ENCODE results near the gene SLC38A9.

Gene SLC38A9

GRCh38 chr5:55649963-55650362, 62.2 kb downstream of the SLC38A9 start:
- no peak for DNase-seq (ENCODE audit: low spot score)

GRCh38 chr5:55645304-55645703, 66.8 kb downstream of the SLC38A9 start:
- DNase-seq (ENCODE audit: low spot score), result no peak

GRCh38 chr5:55638455-55638854, 73.7 kb downstream of the SLC38A9 start:
- no peak for DNase-seq (ENCODE audit: low spot score)

DNA sequence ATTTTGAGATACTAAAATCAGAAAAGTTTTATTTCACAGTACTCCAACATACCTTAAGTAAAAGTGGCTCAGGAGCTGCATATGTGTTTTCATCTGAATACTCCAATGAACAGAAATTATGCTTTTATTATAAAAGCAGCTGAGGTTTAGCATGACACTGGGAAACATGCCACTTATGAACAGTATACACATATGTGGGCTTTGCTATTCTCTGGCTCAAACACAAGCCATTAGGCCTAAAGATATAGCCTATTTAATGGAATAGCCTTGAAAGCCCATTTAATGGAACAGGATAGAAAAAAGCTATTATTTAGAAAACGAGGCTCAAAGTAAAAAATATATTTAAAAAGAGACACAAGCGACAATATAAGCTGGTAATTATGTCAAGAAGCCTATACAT, 74.1 kb downstream of the SLC38A9 start:
- DNase-seq (ENCODE audit: low spot score), result no peak

- DNase-seq (ENCODE audit: low spot score), result no peak
Measured at GRCh38 chr5:55636683-55637082, 75.4 kb downstream of the SLC38A9 start.

DNA sequence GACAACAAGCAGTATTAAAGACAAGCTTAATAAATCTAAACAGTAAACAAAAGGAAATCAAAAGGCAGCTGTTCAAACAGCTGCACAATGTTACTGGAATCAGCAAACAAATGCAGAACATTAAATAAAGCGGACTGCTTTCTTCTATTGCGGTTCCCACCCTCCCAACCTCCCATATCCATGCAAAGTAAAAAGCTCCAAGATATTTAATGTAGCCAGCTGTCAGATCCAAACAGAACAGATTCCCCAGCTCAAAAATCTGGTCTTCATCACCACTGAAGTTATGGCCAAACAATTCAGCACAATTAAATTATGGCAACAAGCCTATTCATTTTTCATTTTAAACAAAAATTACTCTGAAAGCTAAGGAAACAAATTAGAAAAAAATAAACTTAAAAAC, 75.9 kb downstream of the SLC38A9 start:
- DNase-seq (ENCODE audit: low spot score), result no peak

GRCh38 chr5:55634866-55635265, 77.3 kb downstream of the SLC38A9 start:
- no peak for DNase-seq (ENCODE audit: low spot score)

- DNase-seq (ENCODE audit: low spot score), result no peak
Measured at GRCh38 chr5:55634209-55634805, 77.8 kb downstream of the SLC38A9 start.

DNA sequence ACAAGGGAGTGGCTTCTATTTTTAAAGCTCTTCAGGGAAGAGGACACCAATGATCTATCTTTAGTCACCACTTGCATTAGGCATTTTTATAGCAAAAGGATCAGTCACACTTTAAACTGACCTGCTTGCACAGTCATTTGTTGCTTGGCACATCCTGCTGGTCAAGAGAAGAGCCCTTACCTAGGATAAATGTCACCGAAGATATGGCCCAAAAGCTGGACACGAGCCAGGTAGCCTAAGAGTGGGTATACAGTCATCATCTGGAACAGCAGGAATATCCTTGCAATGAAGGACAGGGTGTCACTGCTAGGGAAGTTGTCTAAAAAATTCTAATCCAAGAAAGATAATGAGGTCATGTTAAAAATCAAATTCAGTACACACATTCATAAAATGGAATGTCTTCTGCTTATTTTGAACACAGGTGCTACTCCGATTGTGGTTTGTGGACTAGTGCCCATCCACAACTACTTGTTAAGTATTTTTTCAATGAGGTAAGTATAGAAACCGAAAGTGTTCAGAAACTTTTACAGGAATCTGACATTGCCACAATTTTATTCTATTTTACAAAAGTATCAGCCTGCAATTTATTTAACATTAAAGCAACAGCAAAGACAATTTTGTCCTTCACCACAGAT, 78.4 kb downstream of the SLC38A9 start:
- DNase-seq (ENCODE audit: low spot score), result no peak

DNA sequence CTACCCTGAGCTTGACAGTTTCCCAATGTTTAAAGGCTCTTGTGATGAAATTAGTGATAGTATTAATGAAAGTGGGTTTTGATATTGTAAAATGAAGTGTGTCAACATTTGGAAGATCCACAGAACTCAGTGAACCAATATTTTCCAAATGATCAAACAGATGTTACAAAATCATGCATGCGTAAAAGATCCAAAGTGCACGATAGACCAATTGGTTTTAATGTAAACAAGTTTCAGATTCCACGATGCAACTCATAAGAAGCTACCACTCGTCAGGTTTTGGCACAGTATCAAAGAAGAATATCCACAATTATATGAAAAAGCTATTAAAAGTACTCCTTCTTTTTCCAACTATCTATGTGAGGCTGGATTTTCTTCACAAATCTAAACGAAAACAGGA, 82.3 kb downstream of the SLC38A9 start:
- DNase-seq (ENCODE audit: low spot score), result no peak

DNA sequence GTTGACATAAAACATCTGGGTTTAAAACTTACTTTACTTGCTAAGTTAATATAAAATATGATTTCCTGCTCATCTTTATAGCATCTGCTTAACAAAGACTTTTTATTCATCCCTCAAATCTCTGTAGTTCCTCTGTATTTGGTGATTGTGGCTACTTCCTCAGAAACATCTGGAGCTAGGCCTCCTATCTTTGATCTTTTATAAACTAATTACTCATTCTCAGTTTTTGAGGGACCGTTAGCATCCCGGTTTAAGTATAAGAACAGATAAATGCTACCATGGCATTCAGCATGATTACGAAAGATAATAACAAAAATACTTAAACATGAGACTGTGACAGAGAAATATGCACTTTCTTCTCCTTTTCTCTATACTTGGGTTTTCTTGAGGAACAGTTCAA, 85.3 kb downstream of the SLC38A9 start:
- DNase-seq (ENCODE audit: low spot score), result no peak

DNA sequence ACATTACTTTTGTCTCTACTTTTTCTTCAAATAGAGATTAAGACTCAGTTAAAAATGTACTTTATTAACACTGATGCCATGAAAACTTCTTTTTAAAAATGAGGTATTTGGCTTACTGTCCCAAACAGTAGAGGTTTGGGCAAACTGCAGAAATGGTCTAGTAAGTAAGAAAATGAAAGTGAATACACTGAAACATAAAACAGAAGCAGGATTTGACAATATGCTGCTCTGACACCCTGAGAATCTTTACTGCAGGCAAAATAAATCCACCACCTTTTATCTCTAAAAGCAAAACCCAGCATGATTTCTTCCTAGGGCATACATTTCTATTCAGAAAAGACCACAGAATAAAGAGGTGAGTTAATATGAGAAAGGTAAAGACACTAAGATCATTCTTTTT, 86.2 kb downstream of the SLC38A9 start:
- no peak for DNase-seq (ENCODE audit: low spot score)

DNA sequence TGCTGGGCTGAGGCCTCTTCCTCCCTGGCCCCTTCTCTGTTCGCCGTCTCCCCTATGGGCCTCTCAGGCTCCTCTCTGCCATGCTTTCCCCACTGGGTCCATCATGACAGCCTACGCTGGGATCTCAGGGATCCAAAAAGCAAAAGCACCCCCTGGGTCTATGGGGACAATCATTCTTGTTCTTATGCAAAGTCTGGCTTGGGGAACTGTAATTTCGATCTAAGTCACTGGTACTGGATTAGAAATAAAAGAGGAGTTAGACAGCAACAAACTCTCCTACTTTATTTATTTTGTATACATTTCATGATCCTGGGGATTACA, 86.6 kb downstream of the SLC38A9 start:
- DNase-seq (ENCODE audit: low spot score), result no peak

- DNase-seq (ENCODE audit: low spot score), result no peak
Measured at GRCh38 chr5:55624841-55625588, 87.1 kb downstream of the SLC38A9 start.

- no peak for DNase-seq (ENCODE audit: low spot score)
Measured at GRCh38 chr5:55623789-55624188, 88.3 kb downstream of the SLC38A9 start.

DNA sequence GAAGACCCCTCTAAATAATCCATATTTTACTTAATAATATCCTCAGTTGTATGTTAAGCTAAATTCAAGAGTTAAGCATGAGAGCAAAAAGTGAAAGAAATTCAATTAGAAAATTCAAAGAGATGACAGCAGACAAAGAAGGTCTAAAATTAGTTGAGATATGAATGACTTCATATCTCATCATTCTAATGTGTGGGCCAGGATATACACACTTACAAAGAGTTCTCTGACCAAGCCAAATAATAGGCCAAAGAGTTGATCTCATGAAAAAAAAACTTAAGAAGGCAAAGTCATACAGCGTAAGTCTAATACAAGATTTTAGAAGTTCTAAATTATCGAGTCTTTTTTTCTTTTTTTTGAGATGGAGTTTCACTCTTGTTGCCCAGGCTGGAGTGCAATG, 89.7 kb downstream of the SLC38A9 start:
- no peak for DNase-seq (ENCODE audit: low spot score)

- DNase-seq (ENCODE audit: low spot score), result no peak
Measured at GRCh38 chr5:55621229-55621628, 90.9 kb downstream of the SLC38A9 start.

- no peak for DNase-seq (ENCODE audit: low spot score)
Measured at GRCh38 chr5:55620766-55621160, 91.4 kb downstream of the SLC38A9 start.

GRCh38 chr5:55620009-55620765, 91.9 kb downstream of the SLC38A9 start:
- DNase-seq (ENCODE audit: low spot score), result no peak

GRCh38 chr5:55618318-55618717, 93.8 kb downstream of the SLC38A9 start:
- no peak for DNase-seq (ENCODE audit: low spot score)

GRCh38 chr5:55613112-55613868, 98.8 kb downstream of the SLC38A9 start:
- DNase-seq (ENCODE audit: low spot score), result no peak

DNA sequence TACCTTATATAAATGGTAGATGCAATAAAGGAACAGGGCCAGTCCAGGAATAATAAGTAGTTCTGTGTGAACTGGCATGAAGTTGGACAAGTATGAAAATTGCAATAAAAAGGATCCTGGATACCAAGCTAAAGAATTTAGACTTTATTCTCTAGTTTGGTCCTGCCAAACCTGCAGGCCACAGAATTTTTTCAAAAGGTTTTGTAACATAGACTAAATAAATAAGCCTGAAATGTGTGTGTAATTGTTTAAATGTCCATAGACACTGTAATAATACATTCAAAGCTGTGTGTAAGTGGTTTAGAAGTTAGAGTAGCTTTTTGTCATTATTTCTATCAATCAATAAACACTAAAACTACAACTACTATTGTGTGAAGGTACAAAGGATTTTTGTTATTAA, 101.6 kb downstream of the SLC38A9 start:
- DNase-seq (ENCODE audit: low spot score), result no peak

All from hematopoietic multipotent progenitor cell treated with erythropoietin and hydrocortisone succinate and interleukin-3 and kit ligand, for 17 days (in vitro differentiated cells).